Thyroid gland (tissue), 4 donors: Measurements from ENCODE around the gene SLC8A1. TPM values are rescaled to one million over a fixed set of nuclear protein-coding genes. Genes with fewer than 3 reads are reported as not detected.

Source experiments
- DNase-seq, 2 donors: peaks; one replicate each; pipeline ENCODE4 v3.0.0-alpha.2; 2019
- H3K27ac ChIP-seq, 3 donors: fragments of 200-600 bp; sonication (generic); 1 replicate in 2 of 3; 2 replicates in 1 of 3; pipeline ENCODE4 v1.5.1; 2016 to 2019; ENCODE audit warnings: mild to moderate bottlenecking in 1 of 3, moderate library complexity in 1 of 3
- H3K27me3 ChIP-seq: fragments of 200-600 bp; sonication (generic); one replicate; pipeline ENCODE4 v1.5.1; 2019
- H3K36me3 ChIP-seq, 2 donors: fragments of 200-600 bp; sonication (generic); one replicate each; pipeline ENCODE4 v1.5.1; 2016 to 2019
- H3K4me1 ChIP-seq, 2 donors: fragments of 200-600 bp; sonication (generic); one replicate each; pipeline ENCODE4 v1.5.1; 2017 to 2019
- H3K4me3 ChIP-seq, 3 donors: fragments of 200-600 bp; sonication (generic); replicated peaks in 1 of 3; 1 replicate in 2 of 3; 2 replicates in 1 of 3; pipeline ENCODE4 v1.5.1; 2016; ENCODE audit warnings: mild to moderate bottlenecking in 1 of 3
- H3K9me3 ChIP-seq: fragments of 200-600 bp; sonication (generic); one replicate; pipeline ENCODE4 v1.5.1; 2017
- CTCF ChIP-seq, 6 experiments: fragments of 200-600 bp in 3 of 6; fragments of 450-650 bp in 3 of 6; sonication (generic) in 3 of 6; IDR thresholded peaks; one replicate each; pipeline ENCODE4 v1.5.1; 2016 to 2019; ENCODE audit warnings: antibody characterized with exemption in 6 of 6, mild to moderate bottlenecking in 2 of 6, inconsistent platforms in 1 of 6, moderate library complexity in 1 of 6
- POLR2A ChIP-seq, 2 donors: fragments of 450-650 bp; IDR thresholded peaks; one replicate each; pipeline ENCODE4 v1.6.1; 2017; ENCODE audit warnings: antibody characterized with exemption in 2 of 2, mild to moderate bottlenecking in 2 of 2, moderate library complexity in 1 of 2
- WGBS, 2 donors: methylation state at CpG; one replicate each; pipeline ENCODE4 v1.1.5; 2017; 5-methylcytosine and 5-hydroxymethylcytosine counted together
- intact Hi-C: fragments of 100-400 bp; cut with DNase I; formaldehyde crosslinking; loops from one replicate; pipeline ENCODE4 v1.15.1; 2023
- total RNA-seq, 4 donors: library from RNA; depleted of rRNA; stranded (reverse); fragments of >200 nt; gene quantifications; one replicate each; pipeline ENCODE4 v1.2.3, GENCODE V29; 2016

Gene SLC8A1
- total RNA-seq, 4 donors from 2014 or later, result 2.0 to 5.1 (median 4.4) TPM

- Histone ChIP-seq H3K27me3 (no peaks in the 10 kb centered on the region), H3K27ac (no peak overlapping the region), H3K4me1 (no peaks in the 10 kb centered on the region), H3K9me3 (no peaks in the 10 kb centered on the region), H3K36me3 (no peaks in the 10 kb centered on the region), H3K4me3 (no peak overlapping the region)
- no peak for DNase-seq
- intact Hi-C loops, result no loop called here
- no peak for TF ChIP-seq CTCF (IDR thresholded peaks at IDR 0.05)
- TF ChIP-seq POLR2A (IDR thresholded peaks at IDR 0.05), result no peak
Measured at GRCh38 chr2:40199771-40200170, 252.1 kb downstream of the SLC8A1 start.

- H3K27ac ChIP-seq, result no peak overlapping the region
- WGBS, 2 donors, result 70 to 80% methylated on average over 5 of the region's 5 CpGs
- no peak overlapping the region for H3K4me3 ChIP-seq
- no peaks in the 10 kb centered on the region for H3K4me1 ChIP-seq
- no peak for DNase-seq
- TF ChIP-seq CTCF (IDR thresholded peaks at IDR 0.05), result no peak
- no peak for TF ChIP-seq POLR2A (IDR thresholded peaks at IDR 0.05)
- no peaks in the 10 kb centered on the region for H3K9me3 ChIP-seq
- H3K27me3 ChIP-seq, result no peaks in the 10 kb centered on the region
- intact Hi-C loops, result no loop called here
- no peaks in the 10 kb centered on the region for H3K36me3 ChIP-seq
Measured at GRCh38 chr2:40197121-40197520, 254.8 kb downstream of the SLC8A1 start.

- intact Hi-C loops, result no loop called here
- H3K36me3 ChIP-seq, result no peaks in the 10 kb centered on the region
- TF ChIP-seq CTCF (IDR thresholded peaks at IDR 0.05), result no peak
- no peak for TF ChIP-seq POLR2A (IDR thresholded peaks at IDR 0.05)
Measured at GRCh38 chr2:40193670-40194026, 258.2 kb downstream of the SLC8A1 start.

GRCh38 chr2:40192864-40193669, 258.8 kb downstream of the SLC8A1 start:
- Histone ChIP-seq H3K4me3 (no peak overlapping the region), H3K27me3 (no peaks in the 10 kb centered on the region), H3K9me3 (no peaks in the 10 kb centered on the region), H3K27ac (no peak overlapping the region), H3K4me1 (no peaks in the 10 kb centered on the region), H3K36me3 (no peaks in the 10 kb centered on the region)
- intact Hi-C loops, result no loop called here
- TF ChIP-seq CTCF (IDR thresholded peaks at IDR 0.05) (no peak), POLR2A (IDR thresholded peaks at IDR 0.05) (no peak)
- WGBS, 2 donors, result 81 to 85% methylated on average over 6 of the region's 6 CpGs
- no peak for DNase-seq

More at GRCh38 chr2:40193670-40194026, 258.2 kb downstream of the SLC8A1 start:
- DNase-seq, result no peak
- Histone ChIP-seq H3K4me1 (no peaks in the 10 kb centered on the region), H3K9me3 (no peaks in the 10 kb centered on the region), H3K27me3 (no peaks in the 10 kb centered on the region), H3K27ac (no peak overlapping the region), H3K4me3 (no peak overlapping the region)

- 74 to 79% methylated on average over 5 of the region's 5 CpGs for WGBS, 2 donors
- Histone ChIP-seq H3K36me3 (no peaks in the 10 kb centered on the region), H3K27me3 (no peaks in the 10 kb centered on the region), H3K9me3 (no peaks in the 10 kb centered on the region), H3K4me1 (no peaks in the 10 kb centered on the region), H3K27ac (no peak overlapping the region), H3K4me3 (no peak overlapping the region)
- no peak for DNase-seq
- TF ChIP-seq CTCF (IDR thresholded peaks at IDR 0.05), result no peak
- TF ChIP-seq POLR2A (IDR thresholded peaks at IDR 0.05), result no peak
- intact Hi-C loops, result no loop called here
Measured at GRCh38 chr2:40190457-40190856, 261.4 kb downstream of the SLC8A1 start.
